ENCODE results near the gene ACLY.
A peak's percentile ranks its signal among the peaks of the same experiment; 100 is the strongest.

Gene ACLY

GRCh38 chr17:41894791-41895331, 23.9 kb downstream of the ACLY start:
- peak; percentile 76 for DNase-seq (ENCODE audit: extremely low read depth, low read depth)
- TF ChIP-seq, protein P1, sequence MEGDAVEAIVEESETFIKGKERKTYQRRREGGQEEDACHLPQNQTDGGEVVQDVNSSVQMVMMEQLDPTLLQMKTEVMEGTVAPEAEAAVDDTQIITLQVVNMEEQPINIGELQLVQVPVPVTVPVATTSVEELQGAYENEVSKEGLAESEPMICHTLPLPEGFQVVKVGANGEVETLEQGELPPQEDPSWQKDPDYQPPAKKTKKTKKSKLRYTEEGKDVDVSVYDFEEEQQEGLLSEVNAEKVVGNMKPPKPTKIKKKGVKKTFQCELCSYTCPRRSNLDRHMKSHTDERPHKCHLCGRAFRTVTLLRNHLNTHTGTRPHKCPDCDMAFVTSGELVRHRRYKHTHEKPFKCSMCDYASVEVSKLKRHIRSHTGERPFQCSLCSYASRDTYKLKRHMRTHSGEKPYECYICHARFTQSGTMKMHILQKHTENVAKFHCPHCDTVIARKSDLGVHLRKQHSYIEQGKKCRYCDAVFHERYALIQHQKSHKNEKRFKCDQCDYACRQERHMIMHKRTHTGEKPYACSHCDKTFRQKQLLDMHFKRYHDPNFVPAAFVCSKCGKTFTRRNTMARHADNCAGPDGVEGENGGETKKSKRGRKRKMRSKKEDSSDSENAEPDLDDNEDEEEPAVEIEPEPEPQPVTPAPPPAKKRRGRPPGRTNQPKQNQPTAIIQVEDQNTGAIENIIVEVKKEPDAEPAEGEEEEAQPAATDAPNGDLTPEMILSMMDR (IDR thresholded peaks at IDR 0.05; ENCODE audit: low read depth, low read length) = no peak

- no peak for DNase-seq (ENCODE audit: extremely low read depth, low read depth)
- TF ChIP-seq, protein P1 (IDR thresholded peaks at IDR 0.05; ENCODE audit: low read depth, low read length) = no peak
These were observed 25.4 kb downstream of the ACLY start for GRCh38 chr17:41893384-41893783.

DNA sequence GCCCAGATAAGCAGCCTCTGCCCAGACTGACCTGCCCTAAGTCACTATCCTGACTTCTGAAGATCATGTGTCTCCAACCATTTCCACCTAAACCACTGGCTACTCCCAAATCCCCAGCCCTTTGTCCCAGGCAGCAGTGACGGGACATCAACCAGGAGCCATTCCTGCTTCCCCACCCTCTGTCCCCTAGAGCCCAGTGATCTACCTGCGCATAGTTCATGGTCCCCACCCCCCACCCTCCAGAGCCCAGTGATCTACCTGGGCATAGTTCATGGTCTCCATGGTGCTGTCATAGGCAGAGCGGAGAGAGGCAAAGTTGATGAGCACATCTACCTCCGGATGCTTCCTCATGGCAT, 26.8 kb downstream of the ACLY start:
- DNase-seq (ENCODE audit: extremely low read depth, low read depth) = no peak
- TF ChIP-seq, protein P1 (IDR thresholded peaks at IDR 0.05; ENCODE audit: low read depth, low read length) = no peak

- TF ChIP-seq, protein P1 (IDR thresholded peaks at IDR 0.05; ENCODE audit: low read depth, low read length) = no peak
- no peak for DNase-seq (ENCODE audit: extremely low read depth, low read depth)
These were observed 27.4 kb downstream of the ACLY start for GRCh38 chr17:41891135-41892020.

DNA sequence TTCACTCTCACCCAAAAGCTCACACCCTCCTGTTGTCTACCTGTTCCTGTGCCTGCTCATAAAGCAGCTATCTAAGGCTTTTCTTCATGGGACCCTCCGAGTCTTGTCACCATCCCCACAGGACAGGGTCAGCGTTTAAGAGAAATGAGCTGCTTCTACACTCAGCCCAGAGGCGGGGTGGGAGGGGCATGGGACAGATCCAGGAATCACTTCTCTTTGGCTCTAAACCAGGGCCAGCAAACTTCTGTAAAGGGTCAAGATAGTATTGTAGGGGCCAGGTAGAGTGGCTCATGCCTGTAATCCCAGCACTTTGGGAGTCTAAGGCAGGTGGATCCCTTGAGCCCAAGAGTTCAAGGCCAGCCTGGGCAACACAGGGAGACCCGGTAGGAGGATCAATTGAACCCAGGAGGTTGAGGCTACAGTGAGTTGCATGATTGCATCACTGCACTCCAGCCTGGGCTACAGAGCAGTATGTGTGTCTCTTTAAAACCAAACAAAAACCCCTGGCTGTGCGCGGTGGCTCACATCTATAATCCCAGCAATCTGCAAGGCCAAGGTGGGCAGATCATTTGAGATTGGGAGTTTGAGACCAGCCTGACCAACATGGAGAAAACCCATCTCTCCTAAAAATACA, 30.3 kb downstream of the ACLY start:
- TF ChIP-seq, protein P1 (IDR thresholded peaks at IDR 0.05; ENCODE audit: low read depth, low read length) = no peak
- DNase-seq (ENCODE audit: extremely low read depth, low read depth) = no peak

GRCh38 chr17:41885733-41886132, 33.0 kb downstream of the ACLY start:
- TF ChIP-seq, protein P1 (IDR thresholded peaks at IDR 0.05; ENCODE audit: low read depth, low read length) = peak; percentile 3
- DNase-seq (ENCODE audit: extremely low read depth, low read depth) = no peak

- TF ChIP-seq, protein P1 (IDR thresholded peaks at IDR 0.05; ENCODE audit: low read depth, low read length) = no peak
- no peak for DNase-seq (ENCODE audit: extremely low read depth, low read depth)
These were observed 36.0 kb downstream of the ACLY start for GRCh38 chr17:41882756-41883155.

Measured in AG09319 (cell line).